Measurements from ENCODE around the gene MRPL17. TPM values are rescaled to one million over a fixed set of nuclear protein-coding genes. Genes with fewer than 3 reads are reported as not detected.

MRPL17 gene
- total and polyA plus RNA-seq, 2 of the 13 experiments (the other 11 are each of a cell fraction or from before 2014, with no cell fraction given) = 59.4 to 90.0 TPM

- no peaks in the 10 kb centered on the region for H3K36me3 ChIP-seq (replicated peaks in 1 of 2; ENCODE audit: control insufficient read depth in 1 of 2, insufficient read depth in 2 of 2, low read length in 2 of 2)
- BruUV-seq (replicated peaks) = no TSS peak
- 54% methylated on average over 2 of the region's 2 CpGs for WGBS (ENCODE audit: low lambda C conversion rate)
- no peak overlapping the region for H3K9ac ChIP-seq (ENCODE audit: insufficient read depth, low read depth, low read length)
- no peaks in the 10 kb centered on the region for H3K9me3 ChIP-seq (ENCODE audit: low read length)
- in situ Hi-C loops (cut with HindIII; ENCODE audit: extremely low pct_ligation_motif_present, low pct_unique_long_range_greater_than_20kb) (no loop called here), intact Hi-C loops (cut with micrococcal nuclease; ENCODE audit: unreplicated experiment) (loop anchor here (1.0 kb wide), 1 partner anchor 54 kb away; no protein-coding TSS in a partner anchor)
- CTCF ChIA-PET (ENCODE audit: low intra/inter-chr PET ratio, low total read pairs) = interaction anchor here (1.0 kb wide), 1 partner anchor 54 kb away, joined by 3 read pairs; no protein-coding TSS in a partner anchor
- H4K20me1 ChIP-seq (ENCODE audit: insufficient read depth, low read length) = no peaks in the 10 kb centered on the region
- H3K4me3 ChIP-seq (replicated peaks in 1 of 3; ENCODE audit: insufficient read depth in 1 of 3, low read depth in 2 of 3, low read length in 3 of 3) = no peak overlapping the region
- FAIRE-seq (peak; percentile 87), DNase-seq (ENCODE audit: low spot score) (peak; percentile 64), ATAC-seq (peak; percentile 96)
- no peak overlapping the region for H3K4me2 ChIP-seq (ENCODE audit: low read depth, low read length)
- H3K79me2 ChIP-seq (ENCODE audit: insufficient read depth, low read length) = no peaks in the 10 kb centered on the region
- no peak overlapping the region for H2AFZ ChIP-seq (ENCODE audit: low read length)
- no peaks in the 10 kb centered on the region for H3K4me1 ChIP-seq (ENCODE audit: insufficient read depth, low read length)
- H3K27ac ChIP-seq (ENCODE audit: extremely low read length, insufficient read depth, low read length) = no peak overlapping the region
- POLR2A ChIA-PET = interaction anchor here (0.6 kb wide), 1 partner anchor 20 kb away, joined by 3 read pairs; the partner anchor contains the start of gene MRPL17
- peaks cover 0 to 4% of the 10 kb centered on the region in 2 experiments; a peak in 2 of 5 replicates for H3K27me3 ChIP-seq (ENCODE audit: control insufficient read depth in 1 of 2, insufficient read depth in 2 of 2, low read length in 2 of 2)
- TF ChIP-seq ZNF574 (CRISPR knock-in tag; IDR thresholded peaks at IDR 0.05) (peak; percentile 93), STAG1 (CRISPR knock-in tag; IDR thresholded peaks at IDR 0.05) (peak; percentile 55), MIXL1 (CRISPR knock-in tag; IDR thresholded peaks at IDR 0.05) (0 out of 2 replicates have a peak, but pooled peaks have one; percentile 32), SMAD3 (CRISPR knock-in tag; IDR thresholded peaks at IDR 0.05) (0 out of 2 replicates have a peak, but pooled peaks have one; percentile 30), HOMEZ (CRISPR knock-in tag; IDR thresholded peaks at IDR 0.05; ENCODE audit: low read depth) (0 out of 2 replicates have a peak, but pooled peaks have one; percentile 36), CEBPG (CRISPR knock-in tag; IDR thresholded peaks at IDR 0.05) (peak; percentile 95), IRF2 (CRISPR knock-in tag; IDR thresholded peaks at IDR 0.05) (0 out of 2 replicates have a peak, but pooled peaks have one; percentile 40), HMGXB4 (CRISPR knock-in tag; IDR thresholded peaks at IDR 0.05; ENCODE audit: borderline replicate concordance in 1 of 2, low read depth in 1 of 2) (peak in 1 of 2 experiments; percentile 50; a peak in 1 of 4 replicates), ARID3A (IDR thresholded peaks at IDR 0.05; ENCODE audit: low read depth, low read length) (0 out of 2 replicates have a peak, but pooled peaks have one; percentile 14), TEF (CRISPR knock-in tag; IDR thresholded peaks at IDR 0.05) (peak; percentile 98), GATAD2A (CRISPR knock-in tag; IDR thresholded peaks at IDR 0.05) (peak; percentile 31; the same call in 1 of the 2 replicates), LBX2 (CRISPR knock-in tag; IDR thresholded peaks at IDR 0.05; ENCODE audit: borderline replicate concordance) (no peak), ZNF878 (CRISPR knock-in tag; IDR thresholded peaks at IDR 0.05) (no peak)
These were observed 20.3 kb upstream of the MRPL17 start for GRCh38 chr11:6703247-6704063.

Measured in HepG2 (cell line).